H1 (cell line): ENCODE results near the gene HOXB8. TPM values are rescaled to one million over a fixed set of nuclear protein-coding genes. Genes with fewer than 3 reads are reported as not detected.

Experiments
- CTCF ChIA-PET: fragments of 300-600 bp; sonication (Branson Sonifier 250); formaldehyde crosslinking; loops from one replicate; lab custom pipeline; 2021; ENCODE audit not compliant: partially characterized antibody; lab: Charles Lee
- POLR2A ChIA-PET: fragments of 300-600 bp; sonication (Branson Sonifier 250); formaldehyde crosslinking; loops from one replicate; lab custom pipeline; 2021; ENCODE audit warnings: inconsistent platforms; ENCODE audit not compliant: partially characterized antibody; lab: Charles Lee
- DNase-seq, 2 experiments: peaks; one replicate each; pipeline versions ENCODE4 v3.0.0 to v3.0.0-alpha.2; 2010 to 2022; ENCODE audit warnings: low spot score in 2 of 2, low read depth in 1 of 2, mixed read lengths in 1 of 2
- FAIRE-seq: peaks from 2 replicates; lab custom pipeline; 2011; peaks lifted over from hg19 to GRCh38; lab: Jason Lieb, UNC
- H2AFZ ChIP-seq: 2 replicates; pipeline ENCODE4 v1.8.1; 2012; ENCODE audit warnings: low read length, inconsistent platforms
- H2AK5ac ChIP-seq: 2 replicates; pipeline ENCODE4 v1.6.1; 2013; ENCODE audit warnings: low read depth, low read length
- H2BK120ac ChIP-seq: replicated peaks from 2 replicates; pipeline ENCODE3; 2013; ENCODE audit warnings: low read depth, low read length, inconsistent platforms
- H2BK12ac ChIP-seq: 2 replicates; pipeline ENCODE4 v1.6.1; 2013; ENCODE audit warnings: low read depth, low read length
- H2BK15ac ChIP-seq: 2 replicates; pipeline ENCODE4 v1.6.1; 2013; ENCODE audit warnings: low read length
- H2BK20ac ChIP-seq: 2 replicates; pipeline ENCODE4 v1.6.1; 2013; ENCODE audit warnings: low read length
- H2BK5ac ChIP-seq: 2 replicates; pipeline ENCODE4 v1.6.1; 2013; ENCODE audit warnings: low read depth, low read length
- H3K14ac ChIP-seq: 2 replicates; pipeline ENCODE4 v1.6.1; 2013; ENCODE audit warnings: inconsistent platforms; ENCODE audit not compliant: insufficient read length
- H3K18ac ChIP-seq: 2 replicates; pipeline ENCODE4 v1.6.1; 2013; ENCODE audit warnings: low read length; ENCODE audit errors: extremely low read depth
- H3K23ac ChIP-seq: 2 replicates; pipeline ENCODE4 v1.6.1; 2013; ENCODE audit warnings: inconsistent platforms; ENCODE audit not compliant: insufficient read length
- H3K23me2 ChIP-seq: 2 replicates; pipeline ENCODE4 v1.6.1; 2013; ENCODE audit warnings: low read depth, low read length
- H3K27ac ChIP-seq: 2 replicates; pipeline ENCODE4 v1.6.1; 2011; ENCODE audit warnings: low read depth, low read length, inconsistent platforms
- H3K27me3 ChIP-seq, 4 experiments: replicated peaks in 1 of 4; 1 replicate in 1 of 4; 2 replicates in 3 of 4; pipeline versions ENCODE4 v1.6.1 to v1.8.1; 2011 to 2013; ENCODE audit warnings: low read length in 3 of 4, mild to moderate bottlenecking in 3 of 4, inconsistent platforms in 2 of 4, mixed read lengths in 2 of 4, moderate library complexity in 1 of 4; ENCODE audit not compliant: control insufficient read depth in 3 of 4, insufficient read depth in 3 of 4; ENCODE audit errors: extremely low read depth in 1 of 4
- H3K36me3 ChIP-seq, 4 experiments: 2 replicates each; pipeline versions ENCODE4 v1.6.1 to v1.8.1; 2011 to 2013; ENCODE audit warnings: mild to moderate bottlenecking in 4 of 4, low read length in 3 of 4, moderate library complexity in 2 of 4, control low read depth in 1 of 4, inconsistent platforms in 1 of 4; ENCODE audit not compliant: insufficient read depth in 4 of 4, control insufficient read depth in 2 of 4
- H3K4ac ChIP-seq: replicated peaks from 2 replicates; pipeline ENCODE3; 2013; ENCODE audit warnings: low read length, low read depth, mixed read lengths, inconsistent platforms; ENCODE audit not compliant: insufficient read length
- H3K4me1 ChIP-seq, 4 experiments: replicated peaks in 1 of 4; 1 replicate in 1 of 4; 2 replicates in 3 of 4; pipeline versions ENCODE4 v1.6.1 to v1.8.1; 2011 to 2013; ENCODE audit warnings: low read length in 3 of 4, inconsistent platforms in 2 of 4, mixed read lengths in 1 of 4; ENCODE audit not compliant: insufficient read depth in 4 of 4, control insufficient read depth in 3 of 4
- H3K4me2 ChIP-seq, 2 experiments: 2 replicates each; pipeline versions ENCODE4 v1.6.1 to v1.8.1; 2011 to 2013; ENCODE audit warnings: low read depth in 2 of 2, low read length in 2 of 2, control low read depth in 1 of 2, inconsistent platforms in 1 of 2, mild to moderate bottlenecking in 1 of 2; ENCODE audit not compliant: insufficient read depth in 1 of 2
- H3K4me3 ChIP-seq, 4 experiments: fragments of 200-600, 300-600 bp in 1 of 4; sonication (generic), shearing (Covaris generic), sonication (Bioruptor Twin) in 1 of 4; 2 replicates each; pipeline versions ENCODE4 v1.5.1 to v1.8.1; 2011 to 2016; ENCODE audit warnings: low read length in 4 of 4, low read depth in 3 of 4, control low read depth in 2 of 4, inconsistent platforms in 2 of 4, mild to moderate bottlenecking in 2 of 4, mixed read lengths in 1 of 4, moderate library complexity in 1 of 4; ENCODE audit not compliant: insufficient read depth in 2 of 4; ENCODE audit errors: extremely low read depth in 1 of 4
- H3K56ac ChIP-seq: replicated peaks from 2 replicates; pipeline ENCODE3; 2013; ENCODE audit warnings: low read depth, mild to moderate bottlenecking, mixed read lengths, low read length, inconsistent platforms; ENCODE audit not compliant: insufficient read length
- H3K79me1 ChIP-seq: 2 replicates; pipeline ENCODE4 v1.6.1; 2013; ENCODE audit warnings: low read depth, low read length, control low read depth
- H3K79me2 ChIP-seq, 2 experiments: 2 replicates each; pipeline versions ENCODE4 v1.6.1 to v1.8.1; 2012 to 2013; ENCODE audit warnings: low read length in 2 of 2, mild to moderate bottlenecking in 2 of 2, inconsistent platforms in 1 of 2; ENCODE audit not compliant: insufficient read depth in 2 of 2, control insufficient read depth in 1 of 2
- H3K9ac ChIP-seq, 4 experiments: replicated peaks in 1 of 4; 1 replicate in 1 of 4; 2 replicates in 3 of 4; pipeline versions ENCODE4 v1.6.1 to v1.8.1; 2011 to 2013; ENCODE audit warnings: low read depth in 3 of 4, low read length in 3 of 4, control low read depth in 2 of 4, mild to moderate bottlenecking in 2 of 4, moderate library complexity in 2 of 4, inconsistent platforms in 1 of 4; ENCODE audit errors: extremely low read depth in 1 of 4
- H3K9me3 ChIP-seq, 2 experiments: 2 replicates each; pipeline versions ENCODE4 v1.6.1 to v1.8.1; 2012 to 2013; ENCODE audit warnings: mild to moderate bottlenecking in 2 of 2, moderate library complexity in 2 of 2, control low read depth in 1 of 2, inconsistent platforms in 1 of 2, low read depth in 1 of 2, low read length in 1 of 2, mixed read lengths in 1 of 2; ENCODE audit not compliant: insufficient read depth in 2 of 2
- H4K20me1 ChIP-seq, 2 experiments: replicated peaks in 1 of 2; 2 replicates each; pipeline versions ENCODE3 to v1.8.1; 2011 to 2013; ENCODE audit warnings: inconsistent platforms in 2 of 2, low read length in 2 of 2, mild to moderate bottlenecking in 1 of 2; ENCODE audit not compliant: insufficient read depth in 2 of 2, control insufficient read depth in 1 of 2
- H4K5ac ChIP-seq: 2 replicates; pipeline ENCODE4 v1.6.1; 2013; ENCODE audit warnings: low read length, low read depth, mixed read lengths, inconsistent platforms; ENCODE audit not compliant: insufficient read length
- H4K8ac ChIP-seq: 2 replicates; pipeline ENCODE4 v1.8.0; 2013; ENCODE audit warnings: mild to moderate bottlenecking, moderate library complexity, low read length, inconsistent platforms; ENCODE audit not compliant: insufficient read depth; ENCODE audit errors: extremely low read depth
- H4K91ac ChIP-seq: replicated peaks from 2 replicates; pipeline ENCODE3; 2013; ENCODE audit warnings: low read length, mixed read lengths, inconsistent platforms; ENCODE audit not compliant: insufficient read length
- CBX8 ChIP-seq: fragments of 300-800, 300-1000 bp; sonication (generic); IDR thresholded peaks from 2 replicates; pipeline ENCODE4 v1.7.1; 2016; ENCODE audit warnings: low read depth, low read length, borderline replicate concordance
- EGR1 ChIP-seq: IDR thresholded peaks from 2 replicates; pipeline ENCODE4 v1.6.1; 2011; ENCODE audit warnings: low read depth, low read length, borderline replicate concordance
- EZH2 ChIP-seq: fragments of 200-600 bp; sonication (generic); IDR thresholded peaks from 2 replicates; pipeline ENCODE4 v1.7.1; 2012; ENCODE audit warnings: low read depth, mild to moderate bottlenecking, moderate library complexity, low read length, inconsistent platforms; ENCODE audit not compliant: severe bottlenecking
- KDM4A ChIP-seq: IDR thresholded peaks from one replicate; pipeline ENCODE4 v1.7.1; 2012; ENCODE audit warnings: low read depth, mild to moderate bottlenecking, moderate library complexity, low read length, inconsistent platforms; ENCODE audit not compliant: severe bottlenecking
- SUZ12 ChIP-seq: fragments of 200-600 bp; sonication (generic); IDR thresholded peaks from 2 replicates; pipeline ENCODE4 v1.6.1; 2012; ENCODE audit warnings: mild to moderate bottlenecking, inconsistent platforms, low read length, moderate library complexity, mixed read lengths
- TCF12 ChIP-seq: IDR thresholded peaks from 2 replicates; pipeline ENCODE4 v1.6.1; 2011; ENCODE audit warnings: low read depth, mild to moderate bottlenecking, low read length
- TEAD4 ChIP-seq: IDR thresholded peaks from 2 replicates; pipeline ENCODE4 v1.6.1; 2012; ENCODE audit warnings: low read depth, low read length, inconsistent platforms, mixed read lengths
- USF2 ChIP-seq: IDR thresholded peaks from 2 replicates; pipeline ENCODE4 v1.6.1; 2011; ENCODE audit warnings: low read length, improper control_type of control experiment
- WGBS, 2 experiments: shearing (Covaris generic) in 1 of 2; methylation state at CpG; one replicate each; pipeline versions ENCODE4 v1.1.6 to v1.1.7; 2013 to 2015; ENCODE audit warnings: low lambda C conversion rate in 2 of 2, mixed read lengths in 2 of 2, inconsistent platforms in 1 of 2, low coverage in 1 of 2, missing lambda C conversion rate in 1 of 2; ENCODE audit not compliant: insufficient replicate concordance in 2 of 2, insufficient coverage in 1 of 2, insufficient read length in 1 of 2; ENCODE audit errors: extremely low coverage in 1 of 2, missing lambda C conversion rate in 1 of 2; 5-methylcytosine and 5-hydroxymethylcytosine counted together
- polyA plus RNA-seq, 7 experiments: library from polyadenylated mRNA; depleted of rRNA in 3 of 7; stranded (reverse) in 5 of 7; unstranded in 2 of 7; fragments of >200 nt in 5 of 7; fragments of 200-250 nt in 2 of 7; gene quantifications; 1 replicate in 5 of 7; 2 replicates in 1 of 7; 4 replicates in 1 of 7; pipeline versions ENCODE4 v1.2.1 to v1.2.3, GENCODE V29; 2011 to 2013; ENCODE audit warnings: missing spikeins in 2 of 7, mixed read lengths in 2 of 7
- total RNA-seq: library from RNA; stranded (reverse); fragmentation: NEBNext Ultra II Directional; extraction: Animal tissue kit (Norgen Biotek cat#: 25700); gene quantifications from 2 replicates; pipeline ENCODE4 v1.2.1, GENCODE V29; 2021

HOXB8 gene
- total and polyA plus RNA-seq, 2 of the 8 experiments (the other 6 are each of a cell fraction or from before 2014, with no cell fraction given), result not detected

GRCh38 chr17:48646183-48647102 is 31.4 kb upstream of the HOXB8 start:
- peak overlapping the region; percentile 7; the same call in 1 of the 2 replicates for H2AFZ ChIP-seq
- H4K5ac ChIP-seq, result no peak overlapping the region
- H3K23me2 ChIP-seq, result peaks cover 3% of the 10 kb centered on the region; the same call in 1 of the 2 replicates
- H2BK5ac ChIP-seq, result no peak overlapping the region
- H3K27ac ChIP-seq, result no peak overlapping the region
- H2BK20ac ChIP-seq, result no peak overlapping the region
- no peaks in the 10 kb centered on the region for H3K79me1 ChIP-seq
- POLR2A ChIA-PET, result interaction anchor here (0.7 to 0.9 kb wide), 2 partner anchors 10 to 72 kb away, joined by 3 to 4 read pairs; no protein-coding TSS in a partner anchor
- 0 out of 2 replicates have a peak overlapping the region, but pooled peaks have one; percentile 35 for H4K8ac ChIP-seq
- peaks cover 0 to 14% (median 9%) of the 10 kb centered on the region in 4 experiments; a peak in 5 of 7 replicates for H3K4me1 ChIP-seq
- peaks cover 77 to 90% (median 83%) of the 10 kb centered on the region in 4 experiments for H3K27me3 ChIP-seq
- H3K4me3 ChIP-seq, result peak overlapping the region in 3 of 4 experiments; percentile 10 to 51 (median 10); a peak in 4 of 8 replicates
- DNase-seq, result peak in 1 of 2 experiments; percentile 75
- peaks cover 0 to 4% (median 0%) of the 10 kb centered on the region in 4 experiments; a peak in 1 of 8 replicates for H3K36me3 ChIP-seq
- H2BK15ac ChIP-seq, result no peak overlapping the region; the same call in 1 of the 2 replicates
- FAIRE-seq, result no peak
- CTCF ChIA-PET, result interaction anchor here (1.2 kb wide), 2 partner anchors 10 to 233 kb away, joined by 3 to 4 read pairs; no protein-coding TSS in a partner anchor
- H2BK120ac ChIP-seq, result no peak overlapping the region
- H3K4ac ChIP-seq, result no peak overlapping the region
- H4K20me1 ChIP-seq, result peaks cover 6 to 23% of the 10 kb centered on the region in 2 experiments
- H4K91ac ChIP-seq, result no peak overlapping the region
- H3K14ac ChIP-seq, result no peak overlapping the region
- H3K23ac ChIP-seq, result no peak overlapping the region
- no peaks in the 10 kb centered on the region for H3K79me2 ChIP-seq
- 4% methylated on average over 40 of the region's 80 CpGs; no CpG with 5 or more reads in 1 of the 2 experiments for WGBS, 2 experiments
- H3K4me2 ChIP-seq, result peak overlapping the region; percentile 56 to 73
- no peaks in the 10 kb centered on the region for H3K9me3 ChIP-seq
- no peak overlapping the region for H3K9ac ChIP-seq
- no peak overlapping the region for H3K56ac ChIP-seq
- 0 out of 2 replicates have a peak overlapping the region, but pooled peaks have one; percentile 9 for H2BK12ac ChIP-seq
- H2AK5ac ChIP-seq, result no peak overlapping the region
- no peak overlapping the region for H3K18ac ChIP-seq
- TF ChIP-seq TEAD4, result peak; percentile 67
- 0 out of 2 replicates have a peak, but pooled peaks have one; percentile 7 for TF ChIP-seq TCF12
- TF ChIP-seq CBX8, result peak; percentile 42; the same call in 1 of the 2 replicates
- peak; percentile 92 for TF ChIP-seq EZH2
- TF ChIP-seq USF2, result no peak
- peak; percentile 45 for TF ChIP-seq KDM4A
- TF ChIP-seq SUZ12, result peak; percentile 95
- TF ChIP-seq EGR1, result 0 out of 2 replicates have a peak, but pooled peaks have one; percentile 16
